Astrocyte of the cerebellum (primary cell): Measurements from ENCODE around the gene MYCBPAP.

Experiments
- DNase-seq: peaks from one replicate; pipeline ENCODE4 v3.0.0-alpha.2; 2011; ENCODE audit warnings: low read depth
- H3K4me3 ChIP-seq: 2 replicates; pipeline ENCODE4 v1.5.1; 2011; ENCODE audit warnings: mild to moderate bottlenecking, low read depth, low read length, moderate library complexity
- CTCF ChIP-seq: IDR thresholded peaks from 2 replicates; pipeline ENCODE4 v1.5.1; 2012; ENCODE audit warnings: low read length, low read depth, moderate library complexity, mild to moderate bottlenecking; ENCODE audit errors: missing control alignments
- in situ Hi-C: cut with HindIII; loops from 2 replicates; pipeline ENCODE4 v1.10.0; 2017; ENCODE audit warnings: low sequenced_read_pairs

MYCBPAP gene

GRCh38 chr17:50517504-50518383 is 9.5 kb downstream of the MYCBPAP start:
- H3K4me3 ChIP-seq, result no peak overlapping the region
- DNase-seq, result no peak
- no peak for TF ChIP-seq CTCF
- in situ Hi-C loops, result no loop called here

GRCh38 chr17:50518384-50519023 is 10.3 kb downstream of the MYCBPAP start:
- no peak for TF ChIP-seq CTCF
- no peak for DNase-seq
- in situ Hi-C loops, result no loop called here

GRCh38 chr17:50519141-50519834 is 11.0 kb downstream of the MYCBPAP start:
- no peak overlapping the region for H3K4me3 ChIP-seq
- in situ Hi-C loops, result no loop called here
- no peak for TF ChIP-seq CTCF
- no peak for DNase-seq

More at GRCh38 chr17:50518384-50519023, 10.3 kb downstream of the MYCBPAP start:
- H3K4me3 ChIP-seq, result no peak overlapping the region

- TF ChIP-seq CTCF, result no peak
- in situ Hi-C loops, result no loop called here
- DNase-seq, result no peak
- no peak overlapping the region for H3K4me3 ChIP-seq
These were observed 12.2 kb downstream of the MYCBPAP start for GRCh38 chr17:50520483-50520882.

GRCh38 chr17:50521514-50521913 is 13.3 kb downstream of the MYCBPAP start:
- in situ Hi-C loops, result no loop called here
- no peak for TF ChIP-seq CTCF

GRCh38 chr17:50522766-50523165 is 14.5 kb downstream of the MYCBPAP start:
- TF ChIP-seq CTCF, result no peak
- no peak overlapping the region for H3K4me3 ChIP-seq
- in situ Hi-C loops, result no loop called here
- DNase-seq, result no peak

More at GRCh38 chr17:50521514-50521913, 13.3 kb downstream of the MYCBPAP start:
- no peak for DNase-seq
- H3K4me3 ChIP-seq, result no peak overlapping the region
